Measurements from ENCODE around the gene EZH1.
"Not testable (repeated sequence)": the region's sequence is repeated elsewhere in the genome, so short reads cannot be mapped to it uniquely, and the experiment has no call there.

DNA sequence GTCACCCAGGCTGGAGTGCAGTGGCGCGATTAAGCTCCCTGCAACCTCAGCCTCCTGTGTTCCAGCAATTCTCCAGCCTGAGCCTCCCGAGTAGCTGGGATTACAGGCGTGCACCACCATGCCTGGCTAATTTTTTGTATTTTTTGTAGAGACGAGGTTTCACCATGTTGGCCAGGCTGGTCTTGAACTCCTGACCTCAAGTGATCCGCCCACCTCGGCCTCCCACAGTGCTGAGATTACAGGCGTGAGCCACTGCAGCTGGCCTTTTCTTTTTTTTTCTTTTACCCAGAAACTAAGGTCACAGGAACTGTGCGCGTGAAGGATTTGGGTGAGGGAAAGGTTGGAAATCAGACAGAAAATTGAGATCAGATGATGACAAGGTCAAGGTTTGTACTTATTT lies 25.1 kb upstream of the EZH1 start:
- TF ChIP-seq NR2C2 (CRISPR knock-in tag; IDR thresholded peaks at IDR 0.05); MYBL2 (CRISPR knock-in tag; IDR thresholded peaks at IDR 0.05); ZNF263 (CRISPR knock-in tag; IDR thresholded peaks at IDR 0.05; ENCODE audit: low read depth); ZBTB21 (CRISPR knock-in tag; IDR thresholded peaks at IDR 0.05; ENCODE audit: borderline replicate concordance); FOXJ3 (CRISPR knock-in tag; IDR thresholded peaks at IDR 0.05; ENCODE audit: borderline replicate concordance); ZNF396 (CRISPR knock-in tag; IDR thresholded peaks at IDR 0.05; ENCODE audit: borderline replicate concordance); MAX (CRISPR knock-in tag; IDR thresholded peaks at IDR 0.05): not testable (repeated sequence)
- TF ChIP-seq, protein P1, sequence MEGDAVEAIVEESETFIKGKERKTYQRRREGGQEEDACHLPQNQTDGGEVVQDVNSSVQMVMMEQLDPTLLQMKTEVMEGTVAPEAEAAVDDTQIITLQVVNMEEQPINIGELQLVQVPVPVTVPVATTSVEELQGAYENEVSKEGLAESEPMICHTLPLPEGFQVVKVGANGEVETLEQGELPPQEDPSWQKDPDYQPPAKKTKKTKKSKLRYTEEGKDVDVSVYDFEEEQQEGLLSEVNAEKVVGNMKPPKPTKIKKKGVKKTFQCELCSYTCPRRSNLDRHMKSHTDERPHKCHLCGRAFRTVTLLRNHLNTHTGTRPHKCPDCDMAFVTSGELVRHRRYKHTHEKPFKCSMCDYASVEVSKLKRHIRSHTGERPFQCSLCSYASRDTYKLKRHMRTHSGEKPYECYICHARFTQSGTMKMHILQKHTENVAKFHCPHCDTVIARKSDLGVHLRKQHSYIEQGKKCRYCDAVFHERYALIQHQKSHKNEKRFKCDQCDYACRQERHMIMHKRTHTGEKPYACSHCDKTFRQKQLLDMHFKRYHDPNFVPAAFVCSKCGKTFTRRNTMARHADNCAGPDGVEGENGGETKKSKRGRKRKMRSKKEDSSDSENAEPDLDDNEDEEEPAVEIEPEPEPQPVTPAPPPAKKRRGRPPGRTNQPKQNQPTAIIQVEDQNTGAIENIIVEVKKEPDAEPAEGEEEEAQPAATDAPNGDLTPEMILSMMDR (IDR thresholded peaks at IDR 0.05), result not testable (repeated sequence)
- TF ChIP-seq, protein P2, sequence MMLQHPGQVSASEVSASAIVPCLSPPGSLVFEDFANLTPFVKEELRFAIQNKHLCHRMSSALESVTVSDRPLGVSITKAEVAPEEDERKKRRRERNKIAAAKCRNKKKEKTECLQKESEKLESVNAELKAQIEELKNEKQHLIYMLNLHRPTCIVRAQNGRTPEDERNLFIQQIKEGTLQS (CRISPR knock-in tag; conservative IDR thresholded peaks at IDR 0.05), result not testable (repeated sequence)

All from WTC11 (cell line).